ENCODE results near the gene NDST4. TPM values are rescaled to one million over a fixed set of nuclear protein-coding genes. Genes with fewer than 3 reads are reported as not detected.
"Not testable (repeated sequence)": the region's sequence is repeated elsewhere in the genome, so short reads cannot be mapped to it uniquely, and the experiment has no call there.

Gene NDST4
- total RNA-seq, 1 experiment from 2014 or later, result not detected

GRCh38 chr4:115082633-115083032 lies 30.8 kb downstream of the NDST4 start:
- DNase-seq (ENCODE audit: low read depth), result no peak
- in situ Hi-C loops (cut with HindIII; ENCODE audit: low pct_unique_long_range_greater_than_20kb, low sequenced_read_pairs), result no loop called here

GRCh38 chr4:115076691-115077090 lies 36.7 kb downstream of the NDST4 start:
- in situ Hi-C loops (cut with HindIII; ENCODE audit: low pct_unique_long_range_greater_than_20kb, low sequenced_read_pairs), result no loop called here
- no peak for DNase-seq (ENCODE audit: low read depth)

GRCh38 chr4:115058533-115058932 lies 54.9 kb downstream of the NDST4 start:
- no peak for DNase-seq (ENCODE audit: low read depth)
- in situ Hi-C loops (cut with HindIII; ENCODE audit: low pct_unique_long_range_greater_than_20kb, low sequenced_read_pairs), result no loop called here

- DNase-seq (ENCODE audit: low read depth), result no peak
Observed at GRCh38 chr4:115054836-115055235, 58.6 kb downstream of the NDST4 start.

GRCh38 chr4:115053313-115053712 lies 60.1 kb downstream of the NDST4 start:
- in situ Hi-C loops (cut with HindIII; ENCODE audit: low pct_unique_long_range_greater_than_20kb, low sequenced_read_pairs), result no loop called here
- no peak for DNase-seq (ENCODE audit: low read depth)

More at GRCh38 chr4:115054836-115055235, 58.6 kb downstream of the NDST4 start:
- in situ Hi-C loops (cut with HindIII; ENCODE audit: low pct_unique_long_range_greater_than_20kb, low sequenced_read_pairs), result no loop called here

- DNase-seq (ENCODE audit: low read depth), result no peak
- in situ Hi-C loops (cut with HindIII; ENCODE audit: low pct_unique_long_range_greater_than_20kb, low sequenced_read_pairs), result no loop called here
Observed at GRCh38 chr4:115042496-115042895, 70.9 kb downstream of the NDST4 start.

- DNase-seq (ENCODE audit: low read depth), result no peak
- in situ Hi-C loops (cut with HindIII; ENCODE audit: low pct_unique_long_range_greater_than_20kb, low sequenced_read_pairs), result no loop called here
Observed at GRCh38 chr4:115030281-115030680, 83.1 kb downstream of the NDST4 start.

GRCh38 chr4:115028682-115029410 lies 84.6 kb downstream of the NDST4 start:
- in situ Hi-C loops (cut with HindIII; ENCODE audit: low pct_unique_long_range_greater_than_20kb, low sequenced_read_pairs), result no loop called here
- DNase-seq (ENCODE audit: low read depth), result no peak

- no peak for DNase-seq (ENCODE audit: low read depth)
- in situ Hi-C loops (cut with HindIII; ENCODE audit: low pct_unique_long_range_greater_than_20kb, low sequenced_read_pairs), result no loop called here
Observed at GRCh38 chr4:114999880-115000279, 113.5 kb downstream of the NDST4 start.

- in situ Hi-C loops (cut with HindIII; ENCODE audit: low pct_unique_long_range_greater_than_20kb, low sequenced_read_pairs), result no loop called here
- DNase-seq (ENCODE audit: low read depth), result no peak
Observed at GRCh38 chr4:114998316-114998715, 115.1 kb downstream of the NDST4 start.

GRCh38 chr4:114997576-114998247 lies 115.7 kb downstream of the NDST4 start:
- in situ Hi-C loops (cut with HindIII; ENCODE audit: low pct_unique_long_range_greater_than_20kb, low sequenced_read_pairs), result no loop called here
- no peak for DNase-seq (ENCODE audit: low read depth)

- in situ Hi-C loops (cut with HindIII; ENCODE audit: low pct_unique_long_range_greater_than_20kb, low sequenced_read_pairs), result no loop called here
- DNase-seq (ENCODE audit: low read depth), result no peak
Observed at GRCh38 chr4:114986133-114986532, 127.3 kb downstream of the NDST4 start.

GRCh38 chr4:114980932-114981708 lies 132.3 kb downstream of the NDST4 start:
- in situ Hi-C loops (cut with HindIII; ENCODE audit: low pct_unique_long_range_greater_than_20kb, low sequenced_read_pairs), result no loop called here
- DNase-seq (ENCODE audit: low read depth), result no peak

- DNase-seq (ENCODE audit: low read depth); in situ Hi-C loops (cut with HindIII; ENCODE audit: low pct_unique_long_range_greater_than_20kb, low sequenced_read_pairs): not testable (repeated sequence)
Observed at GRCh38 chr4:114980399-114980798, 133.0 kb downstream of the NDST4 start.

GRCh38 chr4:114976901-114977300 lies 136.5 kb downstream of the NDST4 start:
- DNase-seq (ENCODE audit: low read depth), result no peak
- in situ Hi-C loops (cut with HindIII; ENCODE audit: low pct_unique_long_range_greater_than_20kb, low sequenced_read_pairs), result no loop called here

GRCh38 chr4:114964026-114964425 lies 149.4 kb downstream of the NDST4 start:
- in situ Hi-C loops (cut with HindIII; ENCODE audit: low pct_unique_long_range_greater_than_20kb, low sequenced_read_pairs), result no loop called here
- no peak for DNase-seq (ENCODE audit: low read depth)

- DNase-seq (ENCODE audit: low read depth), result no peak
- in situ Hi-C loops (cut with HindIII; ENCODE audit: low pct_unique_long_range_greater_than_20kb, low sequenced_read_pairs), result no loop called here
Observed at GRCh38 chr4:114945616-114946015, 167.8 kb downstream of the NDST4 start.

GRCh38 chr4:114941503-114941902 lies 171.9 kb downstream of the NDST4 start:
- in situ Hi-C loops (cut with HindIII; ENCODE audit: low pct_unique_long_range_greater_than_20kb, low sequenced_read_pairs), result no loop called here
- DNase-seq (ENCODE audit: low read depth), result no peak

- DNase-seq (ENCODE audit: low read depth), result no peak
- in situ Hi-C loops (cut with HindIII; ENCODE audit: low pct_unique_long_range_greater_than_20kb, low sequenced_read_pairs), result no loop called here
Observed at GRCh38 chr4:114927881-114928280, 185.5 kb downstream of the NDST4 start.
